A673 (cell line): ENCODE measurements around the gene GCDH. TPM values are rescaled to one million over a fixed set of nuclear protein-coding genes. Genes with fewer than 3 reads are reported as not detected.
"Not testable (repeated sequence)": the region's sequence is repeated elsewhere in the genome, so short reads cannot be mapped to it uniquely, and the experiment has no call there.

Source experiments
- BruUV-seq: library from RNA; stranded (reverse); fragments of 400-500 nt; replicated peaks from 2 replicates; lab custom pipeline; 2021; lab: Mats Ljungman, UMichigan
- CTCF ChIA-PET: fragments of 300-600 bp; sonication (Branson Sonifier 250); formaldehyde crosslinking; loops from one replicate; lab custom pipeline; 2022; ENCODE audit warnings: antibody characterized with exemption; lab: Charles Lee
- POLR2A ChIA-PET: fragments of 300-600 bp; sonication (Branson Sonifier 250); formaldehyde crosslinking; loops from one replicate; lab custom pipeline; 2022; ENCODE audit warnings: antibody characterized with exemption; ENCODE audit not compliant: low non-redundant PET; lab: Charles Lee
- DNase-seq: peaks from one replicate; pipeline ENCODE4 v3.0.0-alpha.2; 2015; ENCODE audit warnings: low spot score
- H3K27ac ChIP-seq: fragments of 200-600 bp; sonication (generic); 2 replicates; pipeline ENCODE4 v1.5.1; 2016; ENCODE audit warnings: mixed run types, low read depth, mild to moderate bottlenecking, mixed read lengths, antibody characterized with exemption, low read length; ENCODE audit not compliant: poor library complexity, severe bottlenecking
- H3K27me3 ChIP-seq: fragments of 200-600 bp; sonication (generic); replicated peaks from 2 replicates; pipeline ENCODE4 v1.6.1; 2017; ENCODE audit warnings: mixed run types, low read depth, mild to moderate bottlenecking, mixed read lengths, antibody characterized with exemption, low read length; ENCODE audit not compliant: insufficient read depth, poor library complexity
- H3K36me3 ChIP-seq: fragments of 200-600 bp; sonication (generic); 2 replicates; pipeline ENCODE4 v1.6.1; 2016; ENCODE audit warnings: mixed run types, mild to moderate bottlenecking, mixed read lengths, antibody characterized with exemption, low read length; ENCODE audit not compliant: insufficient read depth, poor library complexity, severe bottlenecking
- H3K4me1 ChIP-seq: fragments of 200-600 bp; sonication (generic); 2 replicates; pipeline ENCODE4 v1.6.1; 2017; ENCODE audit warnings: mixed run types, mild to moderate bottlenecking, mixed read lengths, antibody characterized with exemption, low read length; ENCODE audit not compliant: insufficient read depth, poor library complexity, severe bottlenecking
- H3K4me3 ChIP-seq: fragments of 200-600 bp; sonication (generic); 2 replicates; pipeline ENCODE4 v1.5.1; 2016; ENCODE audit warnings: low read depth, mixed run types, mild to moderate bottlenecking, mixed read lengths, low read length; ENCODE audit not compliant: poor library complexity, severe bottlenecking
- H3K9me3 ChIP-seq: fragments of 200-600 bp; sonication (generic); 2 replicates; pipeline ENCODE4 v1.6.1; 2016; ENCODE audit warnings: mixed run types, low read depth, mild to moderate bottlenecking, mixed read lengths, antibody characterized with exemption, low read length; ENCODE audit not compliant: poor library complexity, severe bottlenecking
- CTCF ChIP-seq: fragments of 300-800, 200-600 bp; sonication (generic); conservative IDR thresholded peaks from 2 replicates; pipeline ENCODE4 v1.5.1; 2017; ENCODE audit warnings: low read depth, mild to moderate bottlenecking, antibody characterized with exemption, low read length, moderate library complexity, mixed read lengths
- EZH2 ChIP-seq: fragments of 200-600 bp; sonication (generic); IDR thresholded peaks from 2 replicates; pipeline ENCODE4 v1.6.1; 2017; ENCODE audit warnings: borderline replicate concordance, low read depth, mild to moderate bottlenecking, mixed read lengths, antibody characterized with exemption, low read length; ENCODE audit not compliant: poor library complexity, severe bottlenecking
- intact Hi-C: fragments of 100-400 bp; cut with micrococcal nuclease; formaldehyde crosslinking; loops from one replicate; pipeline ENCODE4 v1.10.0; 2022; ENCODE audit not compliant: unreplicated experiment
- total RNA-seq: library from RNA; stranded (reverse); gene quantifications from 2 replicates; pipeline ENCODE4 v1.2.3, GENCODE V29; 2021

GCDH gene
- total RNA-seq, 1 experiment from 2014 or later: 47.3 TPM

GRCh38 chr19:12843999-12844732, 46.8 kb upstream of the GCDH start:
- no peak for DNase-seq
- intact Hi-C loops: no loop called here
- BruUV-seq: no TSS peak
- no peaks in the 10 kb centered on the region for H3K9me3 ChIP-seq
- TF ChIP-seq EZH2 (no peak), CTCF (no peak)
- peaks cover 13% of the 10 kb centered on the region for H3K4me1 ChIP-seq
- peaks cover 4% of the 10 kb centered on the region for H3K36me3 ChIP-seq
- H3K27me3 ChIP-seq: no peaks in the 10 kb centered on the region
- ChIA-PET CTCF (no interaction called here), POLR2A (no interaction called here)
- H3K4me3 ChIP-seq: no peak overlapping the region
- H3K27ac ChIP-seq: no peak overlapping the region

- H3K27me3 ChIP-seq, BruUV-seq, H3K9me3 ChIP-seq, H3K27ac ChIP-seq, H3K4me1 ChIP-seq, H3K4me3 ChIP-seq, DNase-seq, POLR2A ChIA-PET, H3K36me3 ChIP-seq: not testable (repeated sequence)
- CTCF ChIA-PET: interaction anchor here (0.6 to 2.5 kb wide), 7 partner anchors 12 to 170 kb away, joined by 3 to 20 read pairs (median 5); partner anchors contain the start of gene RTBDN
- intact Hi-C loops: loop anchor here (2.0 kb wide), 1 partner anchor 80 kb away; no protein-coding TSS in a partner anchor
These were observed 44.3 kb upstream of the GCDH start for GRCh38 chr19:12846613-12847012.

DNA sequence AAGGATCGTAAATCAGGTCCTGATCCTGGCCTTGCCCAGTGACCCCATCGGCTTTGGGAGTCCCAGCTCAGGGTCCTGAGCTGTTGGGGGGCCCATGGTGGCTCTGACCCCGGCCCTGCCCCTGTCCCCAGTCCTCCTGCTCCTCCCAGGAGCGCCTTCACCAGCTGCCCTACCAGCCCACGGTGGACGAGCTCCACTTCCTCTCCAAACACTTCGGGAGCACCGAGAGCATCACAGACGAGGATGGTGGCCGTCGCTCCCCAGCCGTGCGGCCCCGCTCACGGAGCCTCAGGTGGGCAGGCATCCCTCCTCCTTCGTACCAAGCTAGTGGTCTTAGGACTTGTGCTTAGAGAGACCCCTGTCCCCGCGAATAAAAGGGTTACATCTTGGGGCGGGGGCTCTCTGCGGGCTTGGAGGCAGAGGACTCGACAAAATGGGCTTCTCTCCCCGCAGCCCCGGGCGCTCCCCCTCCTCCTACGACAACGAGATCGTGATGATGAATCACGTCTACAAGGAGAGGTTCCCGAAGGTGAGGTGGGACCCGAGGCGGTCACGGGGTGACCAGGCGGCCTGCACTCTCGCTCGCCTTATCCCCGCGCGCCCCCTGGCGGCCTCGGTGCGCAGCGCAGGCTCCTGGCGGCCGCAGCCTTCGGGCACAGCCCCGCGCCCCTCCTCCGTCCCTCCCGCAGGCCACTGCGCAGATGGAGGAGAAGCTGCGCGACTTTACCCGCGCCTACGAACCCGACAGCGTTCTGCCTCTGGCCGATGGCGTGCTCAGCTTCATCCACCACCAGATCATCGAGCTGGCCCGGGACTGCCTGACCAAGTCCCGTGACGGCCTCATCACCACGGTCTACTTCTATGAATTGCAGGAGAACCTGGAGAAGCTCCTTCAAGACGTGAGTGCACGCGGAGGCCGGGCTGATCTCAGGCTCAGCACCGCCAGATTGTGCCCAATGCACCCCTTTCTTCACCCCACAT, 43.5 kb upstream of the GCDH start:
- Histone ChIP-seq H3K4me3 (peak overlapping the region; percentile 22), H3K27me3 (no peaks in the 10 kb centered on the region), H3K27ac (no peak overlapping the region), H3K9me3 (no peaks in the 10 kb centered on the region), H3K4me1 (no peaks in the 10 kb centered on the region), H3K36me3 (peaks cover 4% of the 10 kb centered on the region)
- ChIA-PET CTCF (interaction anchor here (0.5 to 2.5 kb wide), 11 partner anchors 11 to 365 kb away, joined by 3 to 20 read pairs (median 4); partner anchors contain the start of gene RTBDN), POLR2A (no interaction called here)
- peak; percentile 76 for DNase-seq
- TF ChIP-seq EZH2 (no peak), CTCF (peak; percentile 98)
- intact Hi-C loops: loop anchor here (2.0 kb wide), 1 partner anchor 81 kb away; no protein-coding TSS in a partner anchor
- BruUV-seq: no TSS peak
